Measurements from ENCODE around the gene PDZD2. TPM values are rescaled to one million over a fixed set of nuclear protein-coding genes. Genes with fewer than 3 reads are reported as not detected.

The PDZD2 gene
- total RNA-seq, 1 experiment from 2014 or later = not detected

DNA sequence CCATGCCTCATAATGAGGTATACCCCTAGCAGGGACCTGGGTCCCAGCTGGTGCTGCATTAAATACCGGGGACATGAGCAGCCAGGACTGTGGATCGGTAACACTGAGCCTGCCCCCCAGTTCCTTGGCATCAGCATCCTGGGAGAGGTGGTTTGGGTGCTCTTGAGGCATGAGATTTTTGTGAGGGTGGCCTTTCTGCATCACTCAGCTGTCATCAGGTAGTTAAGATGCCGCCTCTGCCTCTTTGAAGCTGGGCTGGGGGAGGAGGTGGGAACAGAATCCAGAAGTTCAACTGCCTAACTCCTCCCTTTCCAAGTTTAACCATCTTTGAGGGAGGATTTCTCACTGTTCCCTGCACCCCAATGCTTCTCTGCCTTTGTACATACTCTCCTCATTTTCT lies 112.7 kb downstream of the PDZD2 start:
- no peaks in the 10 kb centered on the region for H3F3A ChIP-seq (ENCODE audit: insufficient read depth, low read depth)
- H4K20me1 ChIP-seq (ENCODE audit: insufficient read depth) = no peaks in the 10 kb centered on the region
- peaks cover 91% of the 10 kb centered on the region for H3K27me3 ChIP-seq (ENCODE audit: insufficient read depth, low read depth)
- H2AFZ ChIP-seq = no peak overlapping the region
- POLR2A ChIA-PET (ENCODE audit: unreplicated experiment) = no interaction called here
- no peaks in the 10 kb centered on the region for H3K79me2 ChIP-seq (ENCODE audit: low read depth)
- H3K36me3 ChIP-seq (ENCODE audit: low read depth) = no peaks in the 10 kb centered on the region
- no peaks in the 10 kb centered on the region for H3K4me1 ChIP-seq (replicated peaks; ENCODE audit: insufficient read depth)
- no peaks in the 10 kb centered on the region for H3K9me3 ChIP-seq (ENCODE audit: insufficient read depth, low read depth)
- H3K4me2 ChIP-seq = no peak overlapping the region
- CTCF ChIA-PET = no interaction called here
- no TSS peak for BruUV-seq (replicated peaks)
- DNase-seq = no peak
- intact Hi-C loops (cut with micrococcal nuclease; ENCODE audit: unreplicated experiment) = no loop called here
- no peak overlapping the region for H3K27ac ChIP-seq
- H3K9me2 ChIP-seq (ENCODE audit: insufficient read depth) = no peaks in the 10 kb centered on the region
- H3K4me3 ChIP-seq = no peak overlapping the region
- TF ChIP-seq, protein P1, sequence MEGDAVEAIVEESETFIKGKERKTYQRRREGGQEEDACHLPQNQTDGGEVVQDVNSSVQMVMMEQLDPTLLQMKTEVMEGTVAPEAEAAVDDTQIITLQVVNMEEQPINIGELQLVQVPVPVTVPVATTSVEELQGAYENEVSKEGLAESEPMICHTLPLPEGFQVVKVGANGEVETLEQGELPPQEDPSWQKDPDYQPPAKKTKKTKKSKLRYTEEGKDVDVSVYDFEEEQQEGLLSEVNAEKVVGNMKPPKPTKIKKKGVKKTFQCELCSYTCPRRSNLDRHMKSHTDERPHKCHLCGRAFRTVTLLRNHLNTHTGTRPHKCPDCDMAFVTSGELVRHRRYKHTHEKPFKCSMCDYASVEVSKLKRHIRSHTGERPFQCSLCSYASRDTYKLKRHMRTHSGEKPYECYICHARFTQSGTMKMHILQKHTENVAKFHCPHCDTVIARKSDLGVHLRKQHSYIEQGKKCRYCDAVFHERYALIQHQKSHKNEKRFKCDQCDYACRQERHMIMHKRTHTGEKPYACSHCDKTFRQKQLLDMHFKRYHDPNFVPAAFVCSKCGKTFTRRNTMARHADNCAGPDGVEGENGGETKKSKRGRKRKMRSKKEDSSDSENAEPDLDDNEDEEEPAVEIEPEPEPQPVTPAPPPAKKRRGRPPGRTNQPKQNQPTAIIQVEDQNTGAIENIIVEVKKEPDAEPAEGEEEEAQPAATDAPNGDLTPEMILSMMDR (conservative IDR thresholded peaks at IDR 0.05) = no peak
- no peak for TF ChIP-seq EZH2 (IDR thresholded peaks at IDR 0.05; ENCODE audit: low read depth)

DNA sequence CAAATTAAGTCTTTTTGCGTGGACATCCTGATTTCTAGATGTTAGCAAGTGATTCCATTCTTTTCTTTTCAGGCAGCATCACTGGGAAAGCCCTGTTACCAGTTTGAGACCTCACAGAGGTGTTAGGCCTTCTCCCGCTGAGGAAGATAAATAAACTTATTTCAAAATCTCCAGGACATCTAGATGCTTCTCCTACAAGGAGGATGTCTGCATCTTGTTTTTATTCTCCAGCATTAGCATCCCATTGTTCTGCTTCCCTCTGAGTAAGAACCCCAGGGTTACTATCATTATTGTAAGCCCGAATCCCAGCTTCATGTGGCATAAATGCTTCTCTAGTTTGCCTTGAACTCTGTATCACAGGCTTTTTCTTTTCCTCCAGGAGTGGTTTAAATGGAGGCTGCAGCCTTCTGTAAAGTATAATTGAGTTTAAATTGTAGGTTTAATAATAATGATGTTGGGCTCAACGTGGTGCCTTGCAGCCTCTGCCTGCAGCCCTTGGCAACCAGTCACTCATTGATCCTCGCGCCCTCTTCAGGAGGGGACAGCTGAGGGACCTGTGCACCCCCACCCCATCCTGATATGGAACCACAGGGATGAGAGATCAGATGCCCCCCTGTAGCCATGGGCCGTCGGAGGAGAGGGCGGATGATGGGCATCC lies 114.9 kb downstream of the PDZD2 start:
- Histone ChIP-seq H3K27ac (no peak overlapping the region), H3K9me2 (ENCODE audit: insufficient read depth) (no peaks in the 10 kb centered on the region), H3K4me1 (replicated peaks; ENCODE audit: insufficient read depth) (no peaks in the 10 kb centered on the region), H4K20me1 (ENCODE audit: insufficient read depth) (no peaks in the 10 kb centered on the region), H3K9me3 (ENCODE audit: insufficient read depth, low read depth) (no peaks in the 10 kb centered on the region), H3K79me2 (ENCODE audit: low read depth) (no peaks in the 10 kb centered on the region), H2AFZ (no peak overlapping the region), H3K4me2 (no peak overlapping the region), H3K4me3 (no peak overlapping the region), H3F3A (ENCODE audit: insufficient read depth, low read depth) (no peaks in the 10 kb centered on the region), H3K27me3 (ENCODE audit: insufficient read depth, low read depth) (peaks cover 93% of the 10 kb centered on the region), H3K36me3 (ENCODE audit: low read depth) (no peaks in the 10 kb centered on the region)
- ChIA-PET CTCF (no interaction called here), POLR2A (ENCODE audit: unreplicated experiment) (no interaction called here)
- TF ChIP-seq, protein P1 (conservative IDR thresholded peaks at IDR 0.05) = no peak
- no peak for TF ChIP-seq EZH2 (IDR thresholded peaks at IDR 0.05; ENCODE audit: low read depth)
- BruUV-seq (replicated peaks) = no TSS peak
- DNase-seq = no peak
- intact Hi-C loops (cut with micrococcal nuclease; ENCODE audit: unreplicated experiment) = no loop called here

DNA sequence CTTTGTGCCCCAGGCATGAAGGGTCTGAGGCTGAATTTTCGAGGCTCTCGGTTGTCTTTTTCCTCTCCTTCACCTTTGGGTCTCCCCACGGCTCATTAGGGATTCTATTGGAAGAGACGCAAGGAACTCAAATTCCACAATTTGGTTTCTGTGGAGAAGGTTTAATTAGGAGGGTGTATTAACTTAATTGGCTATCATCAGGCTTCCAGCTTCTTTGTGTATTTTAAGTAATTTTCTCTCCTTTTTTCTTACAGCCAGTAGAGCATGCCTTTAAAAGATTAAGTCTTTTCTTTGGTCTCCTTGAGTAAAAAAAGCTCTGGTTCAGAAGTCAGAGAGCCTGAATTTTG lies 115.4 kb downstream of the PDZD2 start:
- Histone ChIP-seq H4K20me1 (ENCODE audit: insufficient read depth) (no peaks in the 10 kb centered on the region), H3K27me3 (ENCODE audit: insufficient read depth, low read depth) (peaks cover 94% of the 10 kb centered on the region), H3K4me3 (no peak overlapping the region), H2AFZ (no peak overlapping the region), H3K79me2 (ENCODE audit: low read depth) (no peaks in the 10 kb centered on the region), H3K27ac (no peak overlapping the region), H3K36me3 (ENCODE audit: low read depth) (no peaks in the 10 kb centered on the region), H3K4me1 (replicated peaks; ENCODE audit: insufficient read depth) (no peaks in the 10 kb centered on the region), H3F3A (ENCODE audit: insufficient read depth, low read depth) (no peaks in the 10 kb centered on the region), H3K9me2 (ENCODE audit: insufficient read depth) (no peaks in the 10 kb centered on the region), H3K4me2 (no peak overlapping the region), H3K9me3 (ENCODE audit: insufficient read depth, low read depth) (no peaks in the 10 kb centered on the region)
- TF ChIP-seq EZH2 (IDR thresholded peaks at IDR 0.05; ENCODE audit: low read depth) = no peak
- TF ChIP-seq, protein P1 (conservative IDR thresholded peaks at IDR 0.05) = no peak
- BruUV-seq (replicated peaks) = no TSS peak
- ChIA-PET CTCF (no interaction called here), POLR2A (ENCODE audit: unreplicated experiment) (interaction anchor here (0.6 kb wide), 1 partner anchor 161 kb away, joined by 4 read pairs; no protein-coding TSS in a partner anchor)
- DNase-seq = no peak
- intact Hi-C loops (cut with micrococcal nuclease; ENCODE audit: unreplicated experiment) = no loop called here

All from PC-9 (cell line).